ENCODE data around the gene OPCML.

The OPCML gene

GRCh38 chr11:132563050-132563449 lies 969.3 kb downstream of the OPCML start:
- DNase-seq (ENCODE audit: low read depth in 2 of 2): no peak

GRCh38 chr11:132561937-132562336 lies 970.4 kb downstream of the OPCML start:
- DNase-seq (ENCODE audit: low read depth in 2 of 2): no peak

GRCh38 chr11:132559331-132560036 lies 972.8 kb downstream of the OPCML start:
- no peak for DNase-seq (ENCODE audit: low read depth in 2 of 2)

GRCh38 chr11:132556316-132556715 lies 976.0 kb downstream of the OPCML start:
- DNase-seq (ENCODE audit: low read depth in 2 of 2): no peak

GRCh38 chr11:132555617-132556016 lies 976.7 kb downstream of the OPCML start:
- no peak for DNase-seq (ENCODE audit: low read depth in 2 of 2)

- DNase-seq (ENCODE audit: low read depth in 2 of 2): no peak
Measured at GRCh38 chr11:132551016-132551415, 981.3 kb downstream of the OPCML start.

GRCh38 chr11:132549561-132549960 lies 982.7 kb downstream of the OPCML start:
- DNase-seq (ENCODE audit: low read depth in 2 of 2): no peak

- DNase-seq (ENCODE audit: low read depth in 2 of 2): no peak
Measured at GRCh38 chr11:132549001-132549400, 983.3 kb downstream of the OPCML start.

- DNase-seq (ENCODE audit: low read depth in 2 of 2): no peak
Measured at GRCh38 chr11:132544007-132544406, 988.3 kb downstream of the OPCML start.

- DNase-seq (ENCODE audit: low read depth in 2 of 2): no peak
Measured at GRCh38 chr11:132541794-132542193, 990.5 kb downstream of the OPCML start.

- no peak for DNase-seq (ENCODE audit: low read depth in 2 of 2)
Measured at GRCh38 chr11:132540581-132540980, 991.7 kb downstream of the OPCML start.

GRCh38 chr11:132539590-132540368 lies 992.5 kb downstream of the OPCML start:
- DNase-seq (ENCODE audit: low read depth in 2 of 2): no peak

GRCh38 chr11:132538642-132539041 lies 993.7 kb downstream of the OPCML start:
- no peak for DNase-seq (ENCODE audit: low read depth in 2 of 2)

GRCh38 chr11:132535830-132536229 lies 996.5 kb downstream of the OPCML start:
- no peak for DNase-seq (ENCODE audit: low read depth in 2 of 2)

GRCh38 chr11:132531921-132532320 lies 1000.4 kb downstream of the OPCML start:
- DNase-seq (ENCODE audit: low read depth in 2 of 2): no peak

- no peak for DNase-seq (ENCODE audit: low read depth in 2 of 2)
Measured at GRCh38 chr11:132528181-132528580, 1004.1 kb downstream of the OPCML start.

GRCh38 chr11:132523929-132524328 lies 1008.4 kb downstream of the OPCML start:
- no peak for DNase-seq (ENCODE audit: low read depth in 2 of 2)

GRCh38 chr11:132520199-132520598 lies 1012.1 kb downstream of the OPCML start:
- no peak for DNase-seq (ENCODE audit: low read depth in 2 of 2)

- DNase-seq (ENCODE audit: low read depth in 2 of 2): no peak
Measured at GRCh38 chr11:132519241-132519815, 1013.0 kb downstream of the OPCML start.

GRCh38 chr11:132504501-132505041 lies 1027.7 kb downstream of the OPCML start:
- DNase-seq (ENCODE audit: low read depth in 2 of 2): no peak

- DNase-seq (ENCODE audit: low read depth in 2 of 2): no peak
Measured at GRCh38 chr11:132501356-132501755, 1030.9 kb downstream of the OPCML start.

- DNase-seq (ENCODE audit: low read depth in 2 of 2): no peak
Measured at GRCh38 chr11:132499661-132500060, 1032.6 kb downstream of the OPCML start.

- no peak for DNase-seq (ENCODE audit: low read depth in 2 of 2)
Measured at GRCh38 chr11:132496341-132496740, 1036.0 kb downstream of the OPCML start.
